Dendritic cell treated with granulocyte-macrophage colony-stimulating factor and Interleukin-4, amounts not matched to agents 40 ng/mL and 50 ng/mL, for 4 days (primary cell): ENCODE measurements around the gene TBC1D19.

Experiments used
- H3K27ac Mint-ChIP-seq: one replicate; pipeline ENCODE4 v1.8.0; 2022; ENCODE audit warnings: mild to moderate bottlenecking, mixed read lengths
- H3K27me3 Mint-ChIP-seq: one replicate; pipeline ENCODE4 v1.8.0; 2022; ENCODE audit warnings: mild to moderate bottlenecking, mixed read lengths
- H3K36me3 Mint-ChIP-seq: one replicate; pipeline ENCODE4 v1.8.0; 2022; ENCODE audit warnings: low read depth, mixed read lengths
- H3K4me1 Mint-ChIP-seq: one replicate; pipeline ENCODE4 v1.8.0; 2022; ENCODE audit warnings: low read depth, mixed read lengths
- H3K4me3 Mint-ChIP-seq: one replicate; pipeline ENCODE4 v1.8.0; 2022; ENCODE audit warnings: mild to moderate bottlenecking, moderate library complexity, mixed read lengths
- H3K9me3 Mint-ChIP-seq: one replicate; pipeline ENCODE4 v1.8.0; 2022; ENCODE audit warnings: mixed read lengths
- intact Hi-C: fragments of 100-400 bp; cut with micrococcal nuclease; formaldehyde crosslinking; loops from one replicate; pipeline ENCODE4 v1.15.0; 2022

Gene TBC1D19

GRCh38 chr4:26717332-26717731 is 133.4 kb downstream of the TBC1D19 start:
- Mint-ChIP-seq H3K36me3 (no peaks in the 10 kb centered on the region), H3K27me3 (no peaks in the 10 kb centered on the region), H3K9me3 (no peaks in the 10 kb centered on the region), H3K27ac (no peak overlapping the region), H3K4me1 (peaks cover 17% of the 10 kb centered on the region), H3K4me3 (no peak overlapping the region)
- intact Hi-C loops: no loop called here

DNA sequence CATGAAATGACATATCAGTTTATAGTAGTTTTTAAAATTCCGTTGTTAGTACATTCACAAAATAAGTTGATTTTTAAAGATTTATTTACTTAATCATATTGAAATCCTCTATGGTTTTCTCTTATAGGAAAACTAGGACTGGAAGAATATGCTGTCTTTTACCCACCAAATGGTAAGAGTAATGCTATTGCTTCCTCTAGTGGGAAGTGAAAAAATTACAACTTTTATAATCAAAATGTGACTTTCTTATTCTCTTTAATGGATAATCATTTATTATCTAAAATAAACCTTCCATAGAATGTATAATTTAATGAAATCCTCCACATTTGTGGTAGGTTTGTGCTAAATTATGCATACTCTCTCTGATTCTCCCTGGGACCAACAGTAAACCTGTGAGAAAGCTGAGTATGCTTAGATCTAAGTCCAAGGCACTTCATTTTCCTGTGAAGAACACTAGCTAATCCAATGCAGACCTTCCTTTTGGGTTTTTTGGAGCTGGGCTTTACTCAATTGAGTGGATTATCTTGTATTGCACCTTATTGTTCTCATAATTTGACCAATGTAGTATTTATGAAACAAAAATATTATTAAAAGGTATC is 136.2 kb downstream of the TBC1D19 start:
- no peaks in the 10 kb centered on the region for H3K27me3 Mint-ChIP-seq
- H3K4me1 Mint-ChIP-seq: peaks cover 17% of the 10 kb centered on the region
- no peaks in the 10 kb centered on the region for H3K36me3 Mint-ChIP-seq
- intact Hi-C loops: loop anchor here (2.0 kb wide), 1 partner anchor 261 kb away; no protein-coding TSS in a partner anchor
- H3K9me3 Mint-ChIP-seq: no peaks in the 10 kb centered on the region
- H3K27ac Mint-ChIP-seq: no peak overlapping the region
- no peak overlapping the region for H3K4me3 Mint-ChIP-seq

DNA sequence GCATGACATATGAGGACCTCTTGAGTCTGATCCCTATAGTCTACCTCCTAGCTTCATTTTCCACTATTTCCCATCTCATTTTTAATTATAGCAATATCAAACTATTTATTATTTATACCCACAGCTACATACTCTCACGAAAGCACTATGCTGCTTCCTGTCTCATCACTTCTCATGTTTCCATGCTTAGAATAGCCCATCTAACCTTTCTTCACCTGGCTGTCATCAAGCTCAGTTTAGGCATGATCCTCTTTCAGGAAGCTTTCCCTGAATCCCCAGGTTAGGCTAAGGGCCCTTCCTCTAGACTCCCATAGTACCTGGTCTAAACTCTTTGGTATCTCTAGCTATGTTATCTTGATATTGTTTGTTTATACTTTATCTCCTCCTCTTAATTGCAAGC is 137.8 kb downstream of the TBC1D19 start:
- no peak overlapping the region for H3K4me3 Mint-ChIP-seq
- H3K4me1 Mint-ChIP-seq: peaks cover 9% of the 10 kb centered on the region
- H3K27me3 Mint-ChIP-seq: no peaks in the 10 kb centered on the region
- intact Hi-C loops: loop anchor here (2.0 kb wide), 1 partner anchor 263 kb away; no protein-coding TSS in a partner anchor
- no peaks in the 10 kb centered on the region for H3K36me3 Mint-ChIP-seq
- no peaks in the 10 kb centered on the region for H3K9me3 Mint-ChIP-seq
- no peak overlapping the region for H3K27ac Mint-ChIP-seq

- Mint-ChIP-seq H3K9me3 (no peaks in the 10 kb centered on the region), H3K27me3 (no peaks in the 10 kb centered on the region), H3K27ac (no peak overlapping the region), H3K4me3 (no peak overlapping the region), H3K36me3 (no peaks in the 10 kb centered on the region), H3K4me1 (no peaks in the 10 kb centered on the region)
- intact Hi-C loops: no loop called here
Measured at GRCh38 chr4:26723216-26723615, 139.3 kb downstream of the TBC1D19 start.

GRCh38 chr4:26724534-26724933 is 140.7 kb downstream of the TBC1D19 start:
- H3K9me3 Mint-ChIP-seq: no peaks in the 10 kb centered on the region
- intact Hi-C loops: no loop called here
- no peaks in the 10 kb centered on the region for H3K4me1 Mint-ChIP-seq
- no peak overlapping the region for H3K4me3 Mint-ChIP-seq
- H3K27me3 Mint-ChIP-seq: no peaks in the 10 kb centered on the region
- no peak overlapping the region for H3K27ac Mint-ChIP-seq
- no peaks in the 10 kb centered on the region for H3K36me3 Mint-ChIP-seq

- Mint-ChIP-seq H3K27ac (no peak overlapping the region), H3K27me3 (no peaks in the 10 kb centered on the region), H3K4me3 (no peak overlapping the region), H3K4me1 (peaks cover 13% of the 10 kb centered on the region), H3K9me3 (no peaks in the 10 kb centered on the region), H3K36me3 (no peaks in the 10 kb centered on the region)
- intact Hi-C loops: no loop called here
Measured at GRCh38 chr4:26726655-26727387, 142.9 kb downstream of the TBC1D19 start.

GRCh38 chr4:26727844-26728243 is 144.0 kb downstream of the TBC1D19 start:
- intact Hi-C loops: no loop called here
- H3K9me3 Mint-ChIP-seq: no peaks in the 10 kb centered on the region
- H3K27me3 Mint-ChIP-seq: no peaks in the 10 kb centered on the region
- peaks cover 14% of the 10 kb centered on the region for H3K4me1 Mint-ChIP-seq
- H3K36me3 Mint-ChIP-seq: no peaks in the 10 kb centered on the region
- no peak overlapping the region for H3K4me3 Mint-ChIP-seq
- no peak overlapping the region for H3K27ac Mint-ChIP-seq

DNA sequence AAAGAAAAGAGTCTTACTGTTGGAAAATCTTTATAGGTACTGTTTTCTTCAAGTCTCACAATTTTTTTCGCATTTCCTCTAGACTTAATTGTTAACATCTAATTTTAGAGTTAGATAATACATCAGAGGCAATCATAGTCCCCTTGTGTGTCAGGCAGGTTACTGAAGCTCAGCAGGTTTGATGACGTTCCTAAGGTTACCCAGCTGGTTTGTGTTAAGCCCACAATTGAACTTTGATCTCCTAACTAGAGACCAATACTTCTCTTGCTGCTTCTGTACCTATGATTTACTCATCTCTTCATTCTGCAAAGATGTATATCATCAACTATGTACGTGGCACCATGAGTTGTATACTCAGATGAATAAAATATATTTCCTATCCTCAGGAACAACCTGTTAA is 145.1 kb downstream of the TBC1D19 start:
- H3K36me3 Mint-ChIP-seq: no peaks in the 10 kb centered on the region

GRCh38 chr4:26729547-26729946 is 145.7 kb downstream of the TBC1D19 start:
- no peak overlapping the region for H3K27ac Mint-ChIP-seq
- H3K9me3 Mint-ChIP-seq: no peaks in the 10 kb centered on the region
- H3K4me1 Mint-ChIP-seq: peaks cover 14% of the 10 kb centered on the region
- H3K36me3 Mint-ChIP-seq: no peaks in the 10 kb centered on the region
- H3K4me3 Mint-ChIP-seq: no peak overlapping the region
- intact Hi-C loops: no loop called here
- no peaks in the 10 kb centered on the region for H3K27me3 Mint-ChIP-seq

More for the DNA sequence above, 145.1 kb downstream of the TBC1D19 start:
- Mint-ChIP-seq H3K4me1 (peaks cover 14% of the 10 kb centered on the region), H3K27me3 (no peaks in the 10 kb centered on the region), H3K9me3 (no peaks in the 10 kb centered on the region), H3K27ac (no peak overlapping the region), H3K4me3 (no peak overlapping the region)
- intact Hi-C loops: no loop called here

DNA sequence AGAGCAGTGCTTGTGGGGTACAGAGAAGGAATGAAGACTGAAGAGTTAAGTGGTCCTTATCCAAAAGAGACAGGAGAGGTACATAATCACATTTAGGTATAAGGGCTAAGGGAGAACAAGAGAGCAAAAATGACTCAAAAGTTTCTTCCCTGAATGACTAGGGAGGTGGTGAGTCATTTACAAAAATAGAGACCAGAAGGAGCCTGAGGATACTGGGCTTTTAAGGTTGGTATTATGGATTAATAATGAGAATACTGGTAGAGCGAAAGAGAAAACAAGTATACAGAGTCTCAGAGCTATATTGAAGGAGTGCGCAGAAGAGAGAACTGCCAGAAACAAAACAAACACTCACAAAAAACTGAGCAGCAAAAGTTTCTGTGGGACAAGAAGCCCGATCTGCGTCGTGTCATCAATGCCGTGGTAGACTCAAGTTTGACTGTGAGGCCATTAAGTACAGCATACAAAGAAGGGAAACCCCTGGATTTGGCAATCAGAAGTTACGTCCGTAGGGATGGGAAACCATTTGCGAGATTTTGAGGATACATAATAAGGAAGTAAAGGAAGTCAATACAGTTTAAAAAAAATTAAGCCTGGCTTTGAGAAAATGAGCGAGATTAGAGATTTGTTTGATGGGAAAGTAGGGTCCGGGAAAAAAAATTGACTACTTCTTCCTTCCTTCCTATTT is 147.6 kb downstream of the TBC1D19 start:
- Mint-ChIP-seq H3K4me1 (peaks cover 14% of the 10 kb centered on the region), H3K9me3 (no peaks in the 10 kb centered on the region), H3K4me3 (no peak overlapping the region), H3K36me3 (no peaks in the 10 kb centered on the region), H3K27me3 (no peaks in the 10 kb centered on the region), H3K27ac (peak overlapping the region; percentile 8)
- intact Hi-C loops: no loop called here

GRCh38 chr4:26732356-26732755 is 148.5 kb downstream of the TBC1D19 start:
- Mint-ChIP-seq H3K9me3 (no peaks in the 10 kb centered on the region), H3K36me3 (no peaks in the 10 kb centered on the region), H3K27ac (no peak overlapping the region), H3K4me3 (no peak overlapping the region), H3K4me1 (peaks cover 14% of the 10 kb centered on the region), H3K27me3 (no peaks in the 10 kb centered on the region)
- intact Hi-C loops: no loop called here

GRCh38 chr4:26736621-26737020 is 152.7 kb downstream of the TBC1D19 start:
- H3K4me3 Mint-ChIP-seq: no peak overlapping the region
- no peak overlapping the region for H3K27ac Mint-ChIP-seq
- no peaks in the 10 kb centered on the region for H3K9me3 Mint-ChIP-seq
- H3K36me3 Mint-ChIP-seq: no peaks in the 10 kb centered on the region
- intact Hi-C loops: no loop called here
- H3K4me1 Mint-ChIP-seq: peaks cover 3% of the 10 kb centered on the region
- no peaks in the 10 kb centered on the region for H3K27me3 Mint-ChIP-seq

- H3K4me1 Mint-ChIP-seq: no peaks in the 10 kb centered on the region
- intact Hi-C loops: no loop called here
- H3K27ac Mint-ChIP-seq: no peak overlapping the region
- no peaks in the 10 kb centered on the region for H3K36me3 Mint-ChIP-seq
- no peaks in the 10 kb centered on the region for H3K27me3 Mint-ChIP-seq
- no peak overlapping the region for H3K4me3 Mint-ChIP-seq
- no peaks in the 10 kb centered on the region for H3K9me3 Mint-ChIP-seq
Measured at GRCh38 chr4:26737385-26737784, 153.5 kb downstream of the TBC1D19 start.

GRCh38 chr4:26741491-26741871 is 157.6 kb downstream of the TBC1D19 start:
- H3K9me3 Mint-ChIP-seq: no peaks in the 10 kb centered on the region
- no peaks in the 10 kb centered on the region for H3K27me3 Mint-ChIP-seq
- H3K36me3 Mint-ChIP-seq: no peaks in the 10 kb centered on the region
- H3K27ac Mint-ChIP-seq: no peak overlapping the region
- H3K4me1 Mint-ChIP-seq: no peaks in the 10 kb centered on the region
- no peak overlapping the region for H3K4me3 Mint-ChIP-seq
- intact Hi-C loops: loop anchor here (10.0 kb wide), 1 partner anchor 113 kb away; no protein-coding TSS in a partner anchor
